HepG2 (cell line): ENCODE results near the gene C1RL. TPM values are rescaled to one million over a fixed set of nuclear protein-coding genes. Genes with fewer than 3 reads are reported as not detected.

Experiments
- ATAC-seq: fragments of 200-7000 bp; cut with Tn5 transposase; 3 replicates; pipeline ENCODE4 v1.9.1; 2020; ENCODE audit warnings: mild to moderate bottlenecking, moderate library complexity
- BruUV-seq: library from RNA; stranded (reverse); fragments of 400-500 nt; replicated peaks from 2 replicates; lab custom pipeline; 2021; lab: Mats Ljungman, UMichigan
- CTCF ChIA-PET: fragments of 300-600 bp; formaldehyde crosslinking; extraction: SDS; loops from one replicate; lab custom pipeline; 2021; ENCODE audit warnings: low total read pairs, inconsistent platforms, low intra/inter-chr PET ratio; lab: Yijun Ruan, JAX
- POLR2A ChIA-PET: fragments of 350-600 bp; sonication (Branson Sonifier 250); formaldehyde crosslinking; loops from one replicate; lab custom pipeline; 2020; ENCODE audit warnings: antibody characterized with exemption, inconsistent platforms; lab: Yijun Ruan, JAX
- DNase-seq: peaks from one replicate; pipeline ENCODE4 v3.0.0-alpha.2; 2015; ENCODE audit warnings: low spot score
- FAIRE-seq: peaks from 3 replicates; lab custom pipeline; 2011; peaks lifted over from hg19 to GRCh38; lab: Jason Lieb, UNC
- H2AFZ ChIP-seq: one replicate; pipeline ENCODE4 v1.6.1; 2011; ENCODE audit warnings: low read length, inconsistent platforms
- H3K27ac ChIP-seq: fragments of 300-600 bp; 3 replicates; pipeline ENCODE4 v1.8.0; 2011; ENCODE audit warnings: mixed run types, mild to moderate bottlenecking, mixed read lengths, low read length, inconsistent platforms; ENCODE audit not compliant: insufficient read depth; ENCODE audit errors: extremely low read length
- H3K27me3 ChIP-seq, 2 experiments: fragments of 200-600 bp in 1 of 2; 2 replicates in 1 of 2; 3 replicates in 1 of 2; pipeline versions ENCODE4 v1.6.0 to v1.8.0; 2011; ENCODE audit warnings: low read length in 2 of 2, mild to moderate bottlenecking in 2 of 2, moderate library complexity in 2 of 2, inconsistent platforms in 1 of 2; ENCODE audit not compliant: insufficient read depth in 2 of 2, control insufficient read depth in 1 of 2
- H3K36me3 ChIP-seq, 2 experiments: fragments of 200-600 bp in 1 of 2; replicated peaks in 1 of 2; 2 replicates in 1 of 2; 3 replicates in 1 of 2; pipeline versions ENCODE4 v1.5.1 to v1.8.0; 2011; ENCODE audit warnings: low read length in 2 of 2, inconsistent platforms in 1 of 2; ENCODE audit not compliant: insufficient read depth in 2 of 2, control insufficient read depth in 1 of 2
- H3K4me1 ChIP-seq: 2 replicates; pipeline ENCODE4 v1.5.1; 2012; ENCODE audit warnings: low read length, inconsistent platforms; ENCODE audit not compliant: insufficient read depth
- H3K4me2 ChIP-seq: 2 replicates; pipeline ENCODE4 v1.6.0; 2011; ENCODE audit warnings: low read depth, low read length, inconsistent platforms
- H3K4me3 ChIP-seq, 3 experiments: fragments of 200-600 bp in 1 of 3; sonication (generic), shearing (Covaris generic) in 1 of 3; replicated peaks in 1 of 3; 2 replicates each; pipeline ENCODE4 v1.5.1; 2011 to 2016; ENCODE audit warnings: low read length in 3 of 3, inconsistent platforms in 2 of 3, low read depth in 2 of 3, mild to moderate bottlenecking in 2 of 3, control low read depth in 1 of 3, mixed read lengths in 1 of 3; ENCODE audit not compliant: insufficient read depth in 1 of 3
- H3K79me2 ChIP-seq: one replicate; pipeline ENCODE4 v1.6.1; 2011; ENCODE audit warnings: low read length, inconsistent platforms; ENCODE audit not compliant: insufficient read depth
- H3K9ac ChIP-seq: 2 replicates; pipeline ENCODE4 v1.6.0; 2011; ENCODE audit warnings: mild to moderate bottlenecking, low read depth, low read length, inconsistent platforms; ENCODE audit not compliant: insufficient read depth
- H3K9me3 ChIP-seq: 2 replicates; pipeline ENCODE4 v1.5.1; 2012; ENCODE audit warnings: mild to moderate bottlenecking, low read length
- H4K20me1 ChIP-seq: 2 replicates; pipeline ENCODE4 v1.6.0; 2011; ENCODE audit warnings: inconsistent platforms, mild to moderate bottlenecking, low read length, moderate library complexity; ENCODE audit not compliant: insufficient read depth
- DMAP1 ChIP-seq: IDR thresholded peaks from 2 replicates; pipeline ENCODE4 v1.6.1; 2016
- REL ChIP-seq: sonication (generic); formaldehyde crosslinking; conservative IDR thresholded peaks from 2 replicates; pipeline ENCODE4 v1.8.0; 2022; ENCODE audit warnings: mild to moderate bottlenecking, missing genetic modification reagents, moderate library complexity
- SALL1 ChIP-seq: sonication (generic); formaldehyde crosslinking; IDR thresholded peaks from 2 replicates; pipeline ENCODE4 v1.8.0; 2022; ENCODE audit warnings: mild to moderate bottlenecking, missing genetic modification reagents
- SMAD1 ChIP-seq: sonication (generic); formaldehyde crosslinking; IDR thresholded peaks from 2 replicates; pipeline ENCODE4 v1.4.0; 2020; ENCODE audit warnings: missing genetic modification reagents, low read depth, mild to moderate bottlenecking, borderline replicate concordance
- SNAPC4 ChIP-seq: sonication (generic); formaldehyde crosslinking; IDR thresholded peaks from 2 replicates; pipeline ENCODE4 v1.4.0; 2020; ENCODE audit warnings: mild to moderate bottlenecking, missing genetic modification reagents
- TFDP1 ChIP-seq: IDR thresholded peaks from 2 replicates; pipeline ENCODE4 v1.6.1; 2016; ENCODE audit warnings: missing compliant biosample characterization, missing genetic modification reagents, borderline replicate concordance
- ZNF784 ChIP-seq: sonication (generic); formaldehyde crosslinking; IDR thresholded peaks from 2 replicates; pipeline ENCODE4 v1.5.1; 2020; ENCODE audit warnings: missing genetic modification reagents, mild to moderate bottlenecking, borderline replicate concordance
- ZSCAN20 ChIP-seq: sonication (generic); formaldehyde crosslinking; IDR thresholded peaks from 2 replicates; pipeline ENCODE4 v1.4.0; 2020; ENCODE audit warnings: missing genetic modification reagents, mild to moderate bottlenecking, borderline replicate concordance
- WGBS: methylation state at CpG from one replicate; pipeline ENCODE4 v1.1.6; 2017; ENCODE audit warnings: low lambda C conversion rate; 5-methylcytosine and 5-hydroxymethylcytosine counted together
- in situ Hi-C: cut with HindIII; loops from 2 replicates; pipeline ENCODE4 v1.10.0; 2017; ENCODE audit warnings: low pct_unique_long_range_greater_than_20kb; ENCODE audit not compliant: extremely low pct_ligation_motif_present
- intact Hi-C: fragments of 100-400 bp; cut with micrococcal nuclease; formaldehyde crosslinking; loops from one replicate; pipeline ENCODE4 v1.10.0; 2022; ENCODE audit not compliant: unreplicated experiment
- polyA plus RNA-seq, 8 experiments: library from polyadenylated mRNA; depleted of rRNA in 3 of 8; stranded (reverse) in 7 of 8; unstranded in 1 of 8; fragments of >200 nt; fragmentation: Illumina TruSeq in 4 of 8; extraction: Trizol in 4 of 8; gene quantifications; 2 replicates each; pipeline versions ENCODE4 v1.2.1 to v1.2.3, GENCODE V29; 2011 to 2016; ENCODE audit warnings: low read depth in 4 of 8, missing spikeins in 1 of 8, mixed read lengths in 1 of 8; ENCODE audit not compliant: insufficient read depth in 1 of 8
- total RNA-seq, 5 experiments: library from RNA; depleted of rRNA; stranded (reverse); fragments of >200 nt; fragmentation: Illumina TruSeq; extraction: Trizol; gene quantifications; 2 replicates each; pipeline ENCODE4 v1.2.3, GENCODE V29; 2016; ENCODE audit warnings: low read depth in 1 of 5

The C1RL gene
- total and polyA plus RNA-seq, 2 of the 13 experiments (the other 11 are each of a cell fraction or from before 2014, with no cell fraction given) = 28.9 to 53.1 TPM

DNA sequence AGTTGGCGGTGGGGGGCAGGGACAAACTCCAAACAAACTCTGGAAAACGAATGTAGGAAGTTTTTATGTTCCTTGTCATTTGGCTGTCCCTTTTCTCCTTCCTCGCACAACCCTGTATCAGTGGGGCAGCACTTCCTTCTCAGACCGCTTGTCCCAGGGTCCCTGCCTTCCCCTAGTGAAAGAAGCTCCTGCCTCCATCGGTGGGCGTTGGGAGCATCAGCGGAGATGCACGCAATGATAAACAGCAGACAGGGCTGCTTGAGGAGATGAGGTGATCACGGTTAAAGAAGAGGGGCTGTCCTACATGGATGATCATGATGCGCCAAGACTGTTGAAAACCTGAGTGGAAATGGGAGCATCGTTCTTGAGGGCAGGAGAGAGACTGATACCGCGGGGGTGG, 47.9 kb downstream of the C1RL start:
- WGBS = 56% methylated on average over 13 of the region's 13 CpGs
- no peaks in the 10 kb centered on the region for H3K9me3 ChIP-seq
- H3K27me3 ChIP-seq = no peaks in the 10 kb centered on the region
- intact Hi-C loops (loop anchor here (2.0 kb wide), 1 partner anchor 18 kb away; no protein-coding TSS in a partner anchor), in situ Hi-C loops (loop anchor here (10.0 kb wide), 1 partner anchor 54 kb away; no protein-coding TSS in a partner anchor)
- H3K9ac ChIP-seq = peak overlapping the region; percentile 25; the same call in 1 of the 2 replicates
- peaks cover 58% of the 10 kb centered on the region for H3K4me1 ChIP-seq
- H3K27ac ChIP-seq = no peak overlapping the region
- H4K20me1 ChIP-seq = no peaks in the 10 kb centered on the region
- ATAC-seq = no peak
- ChIA-PET POLR2A (interaction anchor here (1.0 to 3.0 kb wide), 12 partner anchors 12 to 448 kb away, joined by 3 to 45 read pairs (median 4); partner anchors contain the start of genes C12orf57, C1RL, LPCAT3 and RNU7-1), CTCF (interaction anchor here (2.0 to 3.3 kb wide), 3 partner anchors 32 to 52 kb away, joined by 12 to 45 read pairs (median 16); partner anchors contain the start of genes C1R and C1RL)
- H3K4me2 ChIP-seq = peak overlapping the region; percentile 71
- H3K79me2 ChIP-seq = no peaks in the 10 kb centered on the region
- no peak for FAIRE-seq
- H2AFZ ChIP-seq = peak overlapping the region; percentile 25
- no peaks in the 10 kb centered on the region for H3K36me3 ChIP-seq
- peak overlapping the region in 2 of 3 experiments; percentile 6 to 27; a peak in 2 of 6 replicates for H3K4me3 ChIP-seq
- no peak for DNase-seq
- BruUV-seq = TSS peak; percentile 77
- TF ChIP-seq DMAP1 (CRISPR knock-in tag) = 0 out of 2 replicates have a peak, but pooled peaks have one; percentile 12
- TF ChIP-seq SALL1 (CRISPR knock-in tag) = peak; percentile 6; the same call in 1 of the 2 replicates
- no peak for TF ChIP-seq ZNF784 (CRISPR knock-in tag)
- no peak for TF ChIP-seq REL (CRISPR knock-in tag)

DNA sequence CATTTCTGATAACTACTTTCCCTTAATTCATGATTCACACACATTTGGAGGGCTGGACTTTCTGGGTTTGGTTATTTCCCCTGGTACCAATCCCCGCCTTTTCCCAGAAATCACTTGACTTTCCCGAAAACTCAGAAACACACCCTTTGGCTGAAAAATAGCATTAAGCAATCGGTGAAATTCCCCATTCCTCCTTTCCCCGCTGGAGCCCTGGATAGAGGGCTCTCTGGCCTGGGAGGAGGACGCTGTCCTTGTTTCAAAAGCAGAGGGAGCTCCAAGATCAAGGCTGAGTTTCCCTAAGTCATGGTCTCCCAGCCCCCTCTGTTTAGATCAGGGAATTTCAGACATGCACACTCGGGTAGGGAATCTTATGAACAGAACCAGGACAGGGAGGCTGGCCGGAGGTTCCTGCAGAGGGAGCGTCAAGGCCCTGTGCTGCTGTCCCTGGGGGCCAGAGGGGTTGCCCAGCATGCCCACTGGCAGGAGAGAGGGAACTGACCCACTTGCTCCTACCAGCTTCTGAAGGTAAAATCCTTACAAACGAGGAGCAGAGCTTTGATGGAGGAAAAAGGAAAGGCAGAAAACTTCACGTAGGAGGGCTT, 48.6 kb downstream of the C1RL start, which contains the start of gene C1S:
Gene C1S, plus strand, starts transcription at position 366 of the 602 bp plus-strand sequence. CDS start 1,195 bp downstream, outside the sequence.
- no TSS peak for BruUV-seq
- Histone ChIP-seq H3K4me1 (peaks cover 64% of the 10 kb centered on the region), H3K36me3 (no peaks in the 10 kb centered on the region), H4K20me1 (no peaks in the 10 kb centered on the region), H3K4me2 (peak within 1 kb of the TSS; percentile 71), H3K79me2 (no peaks in the 10 kb centered on the region), H3K27me3 (no peaks in the 10 kb centered on the region), H3K9ac (peak within 1 kb of the TSS; percentile 35), H3K9me3 (no peaks in the 10 kb centered on the region), H2AFZ (peak within 1 kb of the TSS; percentile 25), H3K27ac (peak within 1 kb of the TSS; percentile 30), H3K4me3 (peak within 1 kb of the TSS in 2 of 3 experiments; percentile 6 to 27; a peak in 3 of 6 replicates)
- intact Hi-C loops = loop anchor here (1.0 to 2.0 kb wide), 6 partner anchors 18 to 84 kb away; partner anchors contain the start of genes C1R, C1RL and CLSTN3
- WGBS = 1% methylated on average over 10 of the region's 10 CpGs
- CTCF ChIA-PET = interaction anchor here (0.8 to 3.3 kb wide), 6 partner anchors 18 to 102 kb away, joined by 3 to 45 read pairs (median 8); partner anchors contain the start of genes C1R and C1RL
- FAIRE-seq = peak; percentile 93
- POLR2A ChIA-PET = interaction anchor here (1.0 to 3.0 kb wide), 15 partner anchors 12 to 447 kb away, joined by 3 to 45 read pairs (median 4); partner anchors contain the start of genes C12orf57, C1RL, LPCAT3 and RBP5
- in situ Hi-C loops = loop anchor here (10.0 kb wide), 1 partner anchor 54 kb away; no protein-coding TSS in a partner anchor
- peak; percentile 93 for ATAC-seq
- peak; percentile 93 for DNase-seq
- TF ChIP-seq ZSCAN20 (CRISPR knock-in tag) (no peak), SNAPC4 (CRISPR knock-in tag) (no peak), TFDP1 (no peak), SMAD1 (no peak)
